Measurements from ENCODE around the gene ST14.

- TF ChIP-seq EZH2phosphoT487 (IDR thresholded peaks at IDR 0.05; ENCODE audit: insufficient read depth, low read depth) = no peak
- TF ChIP-seq EZH2 (IDR thresholded peaks at IDR 0.05; ENCODE audit: insufficient read depth, poor library complexity, severe bottlenecking) = no peak
Measured at GRCh38 chr11:130198292-130198691, 38.7 kb downstream of the ST14 start.
